Superior temporal gyrus (tissue), 1 donor: ENCODE data around the gene SNX21.

Source experiments
- DNase-seq: peaks from one replicate; pipeline ENCODE4 v3.0.0-alpha.2; 2016; ENCODE audit errors: extremely low spot score

SNX21 gene

DNA sequence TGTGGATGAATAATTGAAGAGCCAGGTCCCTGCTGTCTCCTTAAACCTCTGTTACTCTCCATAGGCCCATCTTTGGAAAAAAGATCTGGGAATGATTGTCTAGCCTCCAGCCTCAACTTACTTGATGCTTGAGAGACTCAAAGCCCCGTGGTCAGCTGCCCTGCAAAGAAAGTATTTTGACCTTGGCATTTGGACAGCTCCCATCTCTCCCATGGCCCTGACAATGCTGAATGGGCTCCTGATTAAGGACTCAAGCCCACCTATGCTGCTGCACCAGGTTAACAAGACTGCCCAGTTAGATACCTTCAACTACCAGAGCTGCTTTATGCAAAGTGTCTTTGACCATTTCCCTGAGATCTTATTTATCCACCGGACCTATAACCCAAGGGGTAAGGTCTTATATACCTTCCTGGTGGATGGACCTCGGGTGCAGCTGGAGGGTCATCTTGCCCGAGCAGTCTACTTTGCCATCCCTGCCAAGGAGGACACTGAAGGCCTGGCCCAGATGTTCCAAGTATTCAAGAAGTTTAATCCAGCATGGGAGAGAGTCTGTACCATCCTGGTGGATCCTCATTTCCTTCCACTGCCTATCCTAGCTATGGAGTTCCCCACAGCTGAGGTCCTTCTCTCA lies 49.0 kb downstream of the SNX21 start:
- DNase-seq: no peak

DNA sequence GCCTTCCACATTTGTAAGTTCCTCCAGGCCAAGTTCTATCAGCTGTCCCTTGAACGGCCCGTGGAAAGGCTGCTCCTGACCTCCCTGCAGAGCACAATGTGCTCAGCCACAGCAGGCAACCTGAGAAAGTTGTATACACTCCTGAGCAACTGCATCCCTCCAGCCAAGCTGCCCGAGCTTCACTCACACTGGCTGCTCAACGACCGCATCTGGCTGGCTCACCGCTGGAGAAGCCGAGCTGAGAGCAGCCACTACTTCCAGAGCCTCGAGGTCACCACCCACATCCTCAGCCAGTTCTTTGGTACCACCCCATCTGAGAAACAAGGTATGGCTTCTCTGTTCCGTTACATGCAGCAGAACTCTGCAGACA lies 49.5 kb downstream of the SNX21 start:
- no peak for DNase-seq

DNA sequence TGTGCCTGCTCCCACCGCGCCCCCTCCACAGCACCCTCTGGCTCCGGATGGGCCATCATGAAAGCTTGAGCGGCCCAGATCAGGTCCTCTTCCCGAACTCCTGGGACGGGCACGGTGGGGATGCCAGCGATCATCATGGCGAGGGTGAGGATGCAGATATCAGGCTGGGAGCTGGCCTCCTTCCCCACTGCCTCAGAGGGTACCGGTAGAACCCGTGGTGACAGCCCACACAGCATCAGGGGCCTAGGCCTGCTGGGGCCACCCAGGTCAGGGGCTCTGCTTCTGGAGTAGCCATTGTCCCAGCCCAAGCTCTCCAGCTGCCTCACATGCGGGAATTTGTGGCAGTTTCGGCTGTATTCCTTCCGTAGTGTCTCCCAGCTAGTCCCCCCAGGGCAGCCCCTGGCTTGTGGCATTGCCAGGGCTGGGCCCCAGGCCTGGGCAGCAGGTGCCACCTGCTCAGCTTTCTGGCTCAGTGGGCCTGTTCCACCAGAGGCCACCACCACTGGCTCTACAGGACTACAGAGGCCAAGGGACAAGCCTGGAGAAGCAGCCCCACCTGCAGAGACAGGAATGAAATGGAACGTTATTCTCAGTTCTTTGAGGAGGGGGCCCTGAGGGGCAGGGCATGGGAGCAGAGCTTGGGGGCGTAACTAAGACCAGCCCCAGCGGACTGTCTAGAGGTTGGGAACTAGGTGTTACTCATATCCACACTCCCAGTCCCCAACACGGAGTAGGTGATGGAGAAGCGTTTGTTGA lies 53.2 kb downstream of the SNX21 start:
- no peak for DNase-seq

DNA sequence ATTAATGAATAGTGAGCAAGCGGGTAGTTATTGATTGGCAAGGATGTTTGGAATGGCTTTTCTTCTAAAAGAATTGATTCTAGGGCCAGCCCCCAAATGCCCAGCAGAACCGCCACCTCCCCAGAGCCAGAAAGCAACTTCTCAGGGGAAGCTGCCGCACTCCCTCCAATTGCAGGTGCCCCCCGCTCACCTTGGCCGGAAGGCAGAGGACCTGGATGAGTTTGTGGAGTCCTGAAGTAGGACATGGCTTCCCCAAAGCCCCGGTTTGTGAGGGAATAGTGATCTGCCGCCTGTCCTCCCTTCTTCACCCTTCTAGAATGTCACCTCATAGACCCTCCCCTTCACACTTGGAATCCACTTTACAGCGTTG lies 53.7 kb downstream of the SNX21 start, which contains the start of gene SPATA25:
SPATA25 (minus strand) TSS at position 277 of the 370 bp plus-strand sequence; CDS start at position 245, 32 bp downstream.
- no peak for DNase-seq

DNA sequence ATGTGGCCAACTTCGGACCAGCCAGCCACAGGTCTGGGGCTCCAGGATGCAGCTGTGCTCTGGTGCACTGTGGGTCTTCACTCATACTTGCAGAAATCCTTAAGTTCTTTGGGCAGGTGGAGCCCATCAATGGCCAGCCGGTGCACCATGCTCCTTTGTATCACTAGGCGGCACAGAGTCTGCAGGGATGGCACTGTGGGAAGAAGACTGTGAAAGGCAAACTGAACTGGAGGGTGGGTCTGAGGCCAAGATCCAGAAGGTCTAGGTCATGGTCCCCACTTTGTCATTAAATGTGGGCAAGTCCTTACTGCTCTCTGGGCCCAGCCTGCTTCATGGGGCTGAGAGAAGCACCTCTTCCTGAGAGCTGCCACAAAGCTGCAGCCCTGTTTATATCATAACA lies 55.1 kb downstream of the SNX21 start:
- no peak for DNase-seq

DNA sequence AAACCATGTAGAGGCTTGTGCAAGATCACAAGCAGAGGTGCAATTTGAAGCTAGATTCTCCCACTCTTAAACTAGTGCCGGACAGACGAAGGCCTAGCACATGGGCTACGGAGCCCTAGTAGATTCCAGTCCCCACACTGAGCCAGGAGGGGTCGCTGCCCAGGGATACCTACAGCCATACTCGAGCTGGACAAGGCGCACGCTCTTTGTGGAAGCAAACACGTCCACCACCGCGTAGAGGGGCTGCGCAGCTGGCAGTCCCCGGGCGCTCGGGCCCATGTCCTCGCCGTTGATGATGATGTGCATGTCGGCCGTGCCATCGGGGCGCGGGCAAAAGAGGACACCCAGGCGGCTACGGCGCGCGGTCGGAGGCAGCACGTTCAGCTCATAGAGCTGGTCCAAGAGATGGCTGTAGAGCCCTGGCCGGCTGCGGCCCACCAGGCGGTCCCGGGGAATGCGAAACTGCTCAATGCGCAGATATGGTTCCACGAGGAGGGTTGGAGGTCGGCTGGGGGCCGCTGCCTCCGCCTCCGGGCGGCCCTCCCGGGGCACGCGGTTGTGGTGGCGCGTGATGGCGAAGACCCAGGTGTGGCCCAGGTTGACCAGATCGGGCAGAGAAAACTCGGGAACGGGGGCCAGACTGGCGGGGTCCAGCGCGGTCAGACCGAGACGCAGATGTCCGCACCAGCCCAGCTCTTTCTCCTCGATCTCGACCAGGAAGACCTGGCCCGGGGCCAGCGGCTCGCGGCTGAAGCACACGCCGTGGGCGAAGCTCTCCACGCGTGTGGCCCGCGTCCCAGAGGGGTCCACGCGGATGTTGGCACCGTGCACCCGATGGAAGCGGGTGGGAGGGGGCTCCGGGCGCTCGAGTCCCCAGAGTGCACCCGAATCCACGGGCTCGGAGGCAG lies 56.7 kb downstream of the SNX21 start:
- peak; percentile 72 for DNase-seq

DNA sequence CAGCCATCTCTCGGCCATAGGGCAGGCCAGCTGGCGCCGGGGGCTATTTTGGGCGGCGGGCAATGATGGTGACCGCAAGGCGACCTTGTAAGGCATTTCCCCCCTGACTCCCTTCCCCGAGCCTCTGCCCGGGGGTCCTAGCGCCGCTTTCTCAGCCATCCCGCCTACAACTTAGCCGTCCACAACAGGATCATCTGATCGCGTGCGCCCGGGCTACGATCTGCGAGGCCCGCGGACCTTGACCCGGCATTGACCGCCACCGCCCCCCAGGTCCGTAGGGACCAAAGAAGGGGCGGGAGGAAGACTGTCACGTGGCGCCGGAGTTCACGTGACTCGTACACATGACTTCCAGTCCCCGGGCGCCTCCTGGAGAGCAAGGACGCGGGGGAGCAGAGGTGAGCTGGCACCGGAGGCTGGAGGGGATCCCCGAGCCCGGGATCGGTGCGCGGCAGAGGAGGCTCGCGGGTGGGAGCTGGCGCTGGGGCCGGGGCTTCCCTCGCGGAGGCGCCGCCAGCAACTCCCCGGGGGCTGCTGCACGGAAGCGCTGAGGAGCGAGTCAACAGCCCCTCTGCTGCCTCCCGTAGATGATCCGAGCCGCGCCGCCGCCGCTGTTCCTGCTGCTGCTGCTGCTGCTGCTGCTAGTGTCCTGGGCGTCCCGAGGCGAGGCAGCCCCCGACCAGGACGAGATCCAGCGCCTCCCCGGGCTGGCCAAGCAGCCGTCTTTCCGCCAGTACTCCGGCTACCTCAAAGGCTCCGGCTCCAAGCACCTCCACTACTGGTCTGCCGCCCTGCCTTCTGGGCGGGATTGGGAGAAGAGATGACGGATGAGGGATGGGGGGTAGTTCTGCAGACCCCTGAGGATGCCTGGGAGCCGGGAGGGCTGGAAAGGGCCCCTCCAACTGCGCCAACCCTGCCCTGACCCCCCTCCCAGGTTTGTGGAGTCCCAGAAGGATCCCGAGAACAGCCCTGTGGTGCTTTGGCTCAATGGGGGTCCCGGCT lies 57.7 kb downstream of the SNX21 start, which contains the start of the genes CTSA and NEURL2:
CTSA (plus strand) TSS at position 351 of the 999 bp plus-strand sequence; CDS start at position 585, 234 bp downstream.
NEURL2 (minus strand) TSS at position 224 of the 999 bp plus-strand sequence; CDS start at position 7, 217 bp downstream.
- peak; percentile 95 for DNase-seq

DNA sequence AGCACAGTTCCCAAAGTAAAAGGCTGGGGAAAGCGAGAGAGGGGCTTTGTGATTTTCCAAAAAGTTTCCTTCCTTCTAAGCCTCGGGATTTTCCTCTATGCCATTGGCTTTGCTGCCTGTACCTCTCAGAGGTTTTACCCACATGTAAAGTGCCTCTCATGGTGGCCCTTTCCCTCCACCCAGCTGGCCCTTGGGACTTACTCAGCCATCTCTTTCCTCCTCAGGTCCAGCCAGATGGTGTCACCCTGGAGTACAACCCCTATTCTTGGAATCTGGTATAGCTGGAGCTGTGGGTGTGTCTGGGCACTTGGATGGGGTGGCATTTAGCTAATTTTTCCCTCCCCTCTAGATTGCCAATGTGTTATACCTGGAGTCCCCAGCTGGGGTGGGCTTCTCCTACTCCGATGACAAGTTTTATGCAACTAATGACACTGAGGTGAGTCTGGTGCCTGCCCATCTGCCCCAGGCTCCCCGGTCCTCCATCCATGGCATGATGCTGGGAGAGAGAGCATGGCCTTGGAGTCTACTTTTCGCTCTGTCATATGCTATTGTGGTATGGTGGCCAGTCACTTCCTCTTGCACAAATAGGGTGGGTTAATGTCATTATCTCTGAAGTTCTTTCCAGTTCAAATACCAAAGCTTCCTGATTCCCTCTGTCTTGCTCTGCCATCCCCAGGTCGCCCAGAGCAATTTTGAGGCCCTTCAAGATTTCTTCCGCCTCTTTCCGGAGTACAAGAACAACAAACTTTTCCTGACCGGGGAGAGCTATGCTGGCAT lies 58.6 kb downstream of the SNX21 start:
- no peak for DNase-seq
